Right renal cortex interstitium (tissue), 3 donors: Measurements from ENCODE around the gene SIX2. TPM values are rescaled to one million over a fixed set of nuclear protein-coding genes. Genes with fewer than 3 reads are reported as not detected.

ENCODE experiments used
- DNase-seq, 3 donors: peaks; one replicate each; pipeline ENCODE4 v3.0.0-alpha.2; 2013; ENCODE audit warnings: low read depth in 3 of 3, low spot score in 2 of 3
- polyA plus RNA-seq, 3 donors: library from polyadenylated mRNA; unstranded; fragments of 120-200 nt; gene quantifications; one replicate each; pipeline ENCODE4 v1.2.1, GENCODE V29; 2013; ENCODE audit not compliant: insufficient read length in 3 of 3

The SIX2 gene
- polyA plus RNA-seq, 3 donors = 19.9 to 25.3 (median 21.6) TPM

DNA sequence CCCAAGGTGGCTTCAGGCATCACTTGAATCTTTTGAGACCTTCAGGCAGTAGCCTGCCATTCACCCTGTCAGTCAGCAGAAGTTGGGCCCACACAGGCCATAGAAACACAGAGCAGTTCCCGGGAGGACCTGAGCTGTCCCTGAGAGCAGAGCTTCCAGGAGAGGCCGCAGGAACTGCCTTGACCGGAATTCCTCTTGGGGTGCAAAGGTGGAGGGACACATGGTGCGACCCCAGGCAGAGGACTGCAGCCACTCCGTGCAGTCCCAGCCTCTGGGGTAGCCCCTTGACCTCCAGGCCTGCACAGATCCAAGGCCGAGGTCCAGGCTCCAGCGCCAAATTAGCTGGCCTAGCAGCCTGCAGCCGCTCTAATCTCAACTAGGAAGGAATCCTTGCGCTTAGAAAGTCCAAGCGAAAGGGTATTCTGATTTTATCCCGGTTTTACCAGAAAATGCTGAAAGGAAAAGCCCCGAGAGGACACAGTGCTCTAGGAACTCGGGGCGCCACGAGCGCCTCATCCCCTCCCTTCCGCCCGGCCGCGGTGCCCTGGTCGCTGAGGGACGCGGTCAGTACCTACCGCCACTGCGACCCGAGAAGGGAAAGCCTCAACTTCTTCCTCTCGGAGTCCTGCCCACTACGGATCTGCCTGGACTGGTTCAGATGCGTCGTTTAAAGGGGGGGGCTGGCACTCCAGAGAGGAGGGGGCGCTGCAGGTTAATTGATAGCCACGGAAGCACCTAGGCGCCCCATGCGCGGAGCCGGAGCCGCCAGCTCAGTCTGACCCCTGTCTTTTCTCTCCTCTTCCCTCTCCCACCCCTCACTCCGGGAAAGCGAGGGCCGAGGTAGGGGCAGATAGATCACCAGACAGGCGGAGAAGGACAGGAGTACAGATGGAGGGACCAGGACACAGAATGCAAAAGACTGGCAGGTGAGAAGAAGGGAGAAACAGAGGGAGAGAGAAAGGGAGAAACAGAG lies 5.4 kb downstream of the SIX2 start:
- DNase-seq = no peak

DNA sequence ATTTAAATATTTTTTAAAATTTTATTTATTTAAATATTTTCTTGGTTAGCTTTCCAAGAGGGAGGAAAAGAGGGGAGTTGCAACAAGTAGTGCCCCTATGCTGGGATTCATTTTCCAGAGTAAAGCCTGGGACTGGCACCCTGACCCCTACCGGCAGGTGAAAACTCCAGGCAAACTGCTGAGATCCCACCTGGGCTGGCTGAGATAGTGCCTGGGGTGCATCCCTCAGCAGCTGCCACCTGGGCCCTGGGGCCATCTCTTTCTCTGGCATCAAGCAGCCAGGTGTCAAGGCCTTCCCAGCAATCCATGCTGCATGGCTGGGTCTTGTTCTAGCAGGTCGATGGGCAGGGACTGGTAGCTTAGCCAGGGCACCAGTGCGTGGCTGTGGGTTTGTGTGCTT lies 6.6 kb downstream of the SIX2 start:
- DNase-seq = no peak

DNA sequence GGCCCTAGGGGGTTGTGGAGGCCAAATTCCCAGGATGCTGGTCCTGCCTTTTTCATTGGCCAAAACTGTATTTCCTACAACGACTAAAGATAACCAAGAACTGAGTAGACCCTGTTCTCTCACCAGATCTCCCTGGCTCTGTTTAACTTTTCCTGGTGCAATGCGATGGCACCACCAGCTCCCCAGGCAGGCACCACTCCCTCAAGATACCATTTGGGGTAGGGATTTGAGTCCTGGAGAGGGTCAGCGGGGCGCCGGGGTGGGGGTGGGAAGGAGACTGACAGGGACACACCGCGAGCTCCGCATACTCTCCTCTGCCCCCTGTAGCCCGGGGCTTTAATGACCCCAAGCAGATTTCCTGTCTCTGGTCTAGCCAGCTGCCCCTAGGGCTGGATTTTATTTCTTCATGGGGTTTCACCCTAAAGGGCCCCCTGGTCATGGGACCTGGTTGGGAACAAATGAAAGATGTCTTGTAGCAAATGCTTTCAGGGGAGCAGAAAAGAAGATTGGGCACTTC lies 7.3 kb downstream of the SIX2 start:
- DNase-seq = no peak

DNA sequence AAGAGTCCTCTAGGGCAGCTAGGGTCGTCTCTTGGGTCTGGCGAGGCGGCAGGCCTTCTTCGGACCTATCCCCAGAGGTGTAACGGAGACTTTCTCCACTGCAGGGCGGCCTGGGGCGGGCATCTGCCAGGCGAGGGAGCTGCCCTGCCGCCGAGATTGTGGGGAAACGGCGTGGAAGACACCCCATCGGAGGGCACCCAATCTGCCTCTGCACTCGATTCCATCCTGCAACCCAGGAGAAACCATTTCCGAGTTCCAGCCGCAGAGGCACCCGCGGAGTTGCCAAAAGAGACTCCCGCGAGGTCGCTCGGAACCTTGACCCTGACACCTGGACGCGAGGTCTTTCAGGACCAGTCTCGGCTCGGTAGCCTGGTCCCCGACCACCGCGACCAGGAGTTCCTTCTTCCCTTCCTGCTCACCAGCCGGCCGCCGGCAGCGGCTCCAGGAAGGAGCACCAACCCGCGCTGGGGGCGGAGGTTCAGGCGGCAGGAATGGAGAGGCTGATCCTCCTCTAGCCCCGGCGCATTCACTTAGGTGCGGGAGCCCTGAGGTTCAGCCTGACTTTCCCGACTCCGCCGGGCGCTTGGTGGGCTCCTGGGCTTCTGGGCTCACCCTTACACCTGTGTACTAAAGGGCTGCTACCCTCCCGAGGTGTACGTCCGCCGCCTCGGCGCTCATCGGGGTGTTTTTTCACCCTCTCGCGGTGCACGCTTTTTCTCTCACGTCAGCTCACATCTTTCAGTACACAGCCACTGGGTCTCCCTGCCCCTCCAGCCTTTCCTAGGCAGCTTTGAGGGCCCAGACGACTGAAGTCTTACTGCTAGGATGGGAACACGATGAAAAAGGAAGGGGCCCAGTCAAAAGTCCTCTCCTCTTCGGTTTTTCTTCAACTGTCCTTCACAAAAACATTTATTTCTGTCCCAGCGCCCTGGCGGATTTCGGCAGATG lies 8.1 kb downstream of the SIX2 start:
- no peak for DNase-seq

DNA sequence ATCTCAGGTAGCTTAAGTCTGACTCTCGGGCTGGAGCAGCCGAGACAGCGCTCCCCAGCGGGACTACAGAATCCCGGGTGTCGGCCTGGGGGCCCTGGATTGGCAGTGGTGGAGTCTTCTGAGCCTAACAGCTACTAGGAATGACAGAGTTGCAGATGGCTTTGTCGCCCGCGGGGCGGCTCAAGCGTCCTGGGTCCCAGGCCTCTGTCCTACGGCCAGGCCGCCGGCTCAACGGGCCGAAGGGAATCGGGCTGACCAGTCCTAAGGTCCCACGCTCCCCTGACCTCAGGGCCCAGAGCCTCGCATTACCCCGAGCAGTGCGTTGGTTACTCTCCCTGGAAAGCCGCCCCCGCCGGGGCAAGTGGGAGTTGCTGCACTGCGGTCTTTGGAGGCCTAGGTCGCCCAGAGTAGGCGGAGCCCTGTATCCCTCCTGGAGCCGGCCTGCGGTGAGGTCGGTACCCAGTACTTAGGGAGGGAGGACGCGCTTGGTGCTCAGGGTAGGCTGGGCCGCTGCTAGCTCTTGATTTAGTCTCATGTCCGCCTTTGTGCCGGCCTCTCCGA lies 8.8 kb downstream of the SIX2 start:
- no peak for DNase-seq

DNA sequence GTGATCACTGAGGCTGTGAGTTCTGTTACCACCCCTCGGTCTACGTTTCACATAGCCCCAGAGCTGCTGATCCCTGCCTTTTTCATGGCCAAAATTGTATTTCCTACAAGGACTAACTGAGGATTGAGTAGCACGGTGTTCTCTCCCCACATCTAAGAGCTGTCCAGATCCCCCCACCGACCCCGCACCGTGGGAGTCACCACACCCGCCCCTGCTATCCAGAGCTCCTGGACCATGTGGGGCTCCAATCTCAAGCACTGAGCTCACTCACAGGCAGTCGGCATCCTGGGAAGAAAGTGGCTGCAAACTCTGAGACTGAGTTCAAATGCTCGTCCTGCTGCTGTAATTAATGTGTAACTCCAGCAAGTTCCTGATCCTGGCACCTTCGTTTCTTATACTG lies 9.7 kb downstream of the SIX2 start:
- DNase-seq = no peak

DNA sequence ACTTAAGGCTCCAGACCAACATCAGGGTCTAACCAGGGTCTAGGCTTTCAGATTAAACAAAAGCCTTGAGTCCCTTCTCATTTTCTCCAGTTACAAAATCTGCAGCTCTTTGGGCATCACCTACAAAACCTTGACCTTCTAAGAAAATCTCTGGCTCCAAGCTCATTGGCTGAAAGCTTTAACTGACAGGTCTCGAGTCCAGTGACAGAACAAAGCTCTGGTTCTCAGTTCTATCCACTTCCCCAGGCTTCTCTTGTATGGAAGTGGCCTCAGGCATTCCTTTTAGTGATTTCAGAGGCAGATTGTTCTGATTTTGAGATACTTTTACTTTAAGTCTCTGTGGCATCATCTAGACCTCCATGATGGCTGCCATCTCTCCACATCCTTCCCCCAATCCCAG lies 11.3 kb downstream of the SIX2 start:
- no peak for DNase-seq

DNA sequence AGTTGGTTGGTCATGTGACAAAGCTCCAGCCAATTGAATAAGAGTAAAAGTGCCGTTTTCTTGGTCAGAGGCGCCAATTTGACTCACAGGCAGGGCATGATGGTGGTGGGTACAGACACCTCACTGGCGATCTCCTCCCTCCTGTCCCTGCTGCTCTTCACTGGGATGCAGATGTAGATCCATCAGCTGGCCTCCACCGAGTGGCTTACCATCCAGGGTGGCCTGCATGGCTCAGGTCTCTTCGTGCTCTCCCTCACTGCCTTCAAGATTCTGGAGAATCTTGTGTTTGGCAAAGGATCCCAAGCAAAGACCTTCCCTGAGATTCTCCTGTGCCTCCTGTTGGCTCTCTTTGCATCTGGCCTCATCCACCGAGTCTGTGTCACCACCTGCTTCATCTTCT lies 12.9 kb downstream of the SIX2 start:
- no peak for DNase-seq

DNA sequence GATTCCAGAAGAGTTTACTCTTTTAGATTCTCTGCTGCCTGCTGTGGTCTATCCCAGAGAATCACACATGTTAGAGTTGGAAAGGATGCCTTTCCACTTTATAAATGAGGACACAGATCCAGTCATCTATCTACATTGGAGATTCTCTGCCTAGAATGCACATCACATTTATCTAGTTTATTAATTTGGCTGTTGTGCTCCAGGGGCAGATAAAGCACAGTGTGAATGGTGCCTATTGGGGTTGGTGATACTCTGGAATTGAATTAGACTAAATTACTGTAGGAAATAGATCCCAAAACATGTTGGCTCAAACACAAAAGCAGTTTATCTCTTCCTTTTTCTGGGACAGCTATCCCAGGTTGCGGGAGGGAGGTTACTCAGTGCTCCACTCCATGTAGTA lies 14.9 kb downstream of the SIX2 start:
- no peak for DNase-seq

DNA sequence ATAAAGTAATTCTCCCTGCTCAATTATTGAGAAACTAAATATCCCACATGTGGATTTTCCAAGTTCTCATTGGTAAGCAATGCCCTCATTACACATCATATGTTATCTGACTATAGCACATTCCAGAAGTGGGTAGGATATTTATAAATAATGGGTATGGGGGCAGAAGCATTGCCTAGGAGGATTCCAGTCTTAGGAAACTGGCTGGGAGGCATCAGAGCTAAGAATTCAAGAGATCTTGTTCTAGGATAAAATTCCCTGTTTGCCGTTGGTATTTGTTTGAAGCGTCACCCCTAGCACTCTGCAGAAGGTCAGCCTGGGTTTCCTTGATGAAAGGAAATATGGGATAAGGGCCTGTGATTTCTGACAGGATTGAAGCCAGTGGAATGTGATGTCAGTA lies 20.1 kb downstream of the SIX2 start:
- DNase-seq = no peak

DNA sequence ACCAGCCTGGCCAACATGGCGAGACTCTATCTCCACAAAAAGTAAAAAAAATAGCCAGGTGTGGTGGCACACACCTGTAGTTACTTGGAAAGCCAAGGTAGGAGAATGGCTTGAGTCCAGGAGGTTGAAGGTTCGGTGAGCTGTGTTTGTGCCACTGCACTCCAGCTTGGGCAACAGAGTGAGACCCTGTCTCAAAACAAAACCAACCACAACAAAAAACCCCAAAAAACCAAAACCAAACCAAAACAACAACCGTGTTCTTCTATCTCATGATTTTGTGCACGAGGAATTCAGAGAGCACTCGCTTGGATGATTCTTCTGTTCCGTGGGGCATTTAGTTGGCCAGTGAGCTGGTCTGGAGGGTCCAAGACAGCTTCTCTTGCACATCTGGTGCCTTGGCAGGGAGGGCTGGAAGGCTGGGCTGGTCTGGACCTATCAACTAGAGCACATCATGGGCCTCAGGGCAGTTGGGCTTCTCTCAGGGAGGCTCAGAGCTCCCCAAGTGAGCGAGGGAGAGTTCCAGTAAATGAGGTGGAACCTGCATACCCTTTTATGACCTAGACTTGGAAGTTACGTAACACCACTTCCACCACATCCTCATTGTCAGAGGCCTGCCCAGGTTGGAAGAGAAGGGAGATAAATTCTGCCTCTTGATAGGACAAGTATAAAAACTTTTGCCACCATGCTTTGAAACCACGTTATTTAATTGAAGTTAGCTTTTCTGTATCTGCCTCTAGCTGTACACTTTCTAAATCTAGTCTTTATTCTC lies 25.2 kb downstream of the SIX2 start:
- DNase-seq = no peak

DNA sequence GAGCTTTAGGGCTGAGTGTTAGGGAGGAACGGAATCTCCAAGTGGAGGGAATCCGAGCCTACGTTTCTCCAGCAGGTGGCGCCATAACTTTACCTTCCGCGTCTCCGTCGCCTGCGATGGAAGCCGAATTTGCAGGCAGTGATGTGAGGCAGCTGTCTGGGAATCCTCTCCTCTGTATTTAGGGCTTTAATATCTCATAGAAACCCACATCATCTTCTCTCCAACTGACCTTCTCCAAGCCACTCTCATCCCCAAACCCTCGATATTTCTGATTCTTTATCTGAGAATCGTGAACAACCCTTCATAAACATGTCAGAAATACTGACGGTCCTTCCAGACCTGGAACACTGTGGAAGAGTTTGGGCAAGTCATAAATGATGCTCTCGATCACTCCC lies 27.5 kb downstream of the SIX2 start:
- peak; percentile 75 to 81 (median 76) for DNase-seq

DNA sequence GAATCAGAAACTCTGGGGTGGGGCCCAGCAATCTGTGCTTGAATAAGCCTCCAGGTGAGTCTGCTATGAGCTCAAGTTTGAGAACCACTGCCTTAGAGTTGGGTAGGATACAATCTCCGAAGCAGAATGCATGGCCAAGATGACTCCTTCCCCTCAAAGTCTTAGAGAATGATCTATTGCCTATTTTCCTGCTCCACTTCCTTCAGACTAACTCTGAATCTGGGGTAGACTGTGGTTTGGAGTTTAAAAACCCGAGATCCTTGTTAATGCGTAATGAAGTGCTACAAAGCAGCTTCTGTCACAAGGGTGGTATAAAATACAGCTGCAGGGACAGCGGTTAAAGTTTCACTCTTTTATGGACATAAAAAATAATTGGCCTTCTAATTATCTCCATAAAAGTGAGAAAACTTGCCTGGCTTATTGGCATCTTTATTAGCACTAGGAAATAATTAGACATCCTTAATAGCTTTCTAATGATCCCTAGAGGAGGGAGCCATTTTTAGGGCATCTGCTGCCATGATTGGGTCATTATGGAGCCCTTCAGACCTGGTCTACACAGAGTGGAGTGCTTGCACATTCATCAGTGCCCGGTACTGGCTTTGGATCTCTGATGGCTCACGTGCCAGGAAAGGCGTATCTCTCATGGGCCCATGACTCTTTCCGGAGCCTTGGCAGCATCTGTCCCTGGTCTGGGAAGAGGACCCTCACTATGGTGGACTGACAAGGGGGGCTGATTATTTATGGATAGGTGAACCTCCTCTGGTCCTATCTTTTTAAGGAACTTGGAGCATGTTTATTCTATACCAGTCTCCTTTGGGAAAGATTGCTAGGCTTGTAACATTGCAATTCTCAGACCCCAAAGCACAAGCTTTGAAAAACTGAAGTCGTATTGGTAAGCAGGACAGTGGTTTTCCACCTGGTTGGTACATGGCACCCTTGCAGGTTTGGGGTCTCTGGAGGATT lies 28.2 kb downstream of the SIX2 start:
- no peak for DNase-seq

DNA sequence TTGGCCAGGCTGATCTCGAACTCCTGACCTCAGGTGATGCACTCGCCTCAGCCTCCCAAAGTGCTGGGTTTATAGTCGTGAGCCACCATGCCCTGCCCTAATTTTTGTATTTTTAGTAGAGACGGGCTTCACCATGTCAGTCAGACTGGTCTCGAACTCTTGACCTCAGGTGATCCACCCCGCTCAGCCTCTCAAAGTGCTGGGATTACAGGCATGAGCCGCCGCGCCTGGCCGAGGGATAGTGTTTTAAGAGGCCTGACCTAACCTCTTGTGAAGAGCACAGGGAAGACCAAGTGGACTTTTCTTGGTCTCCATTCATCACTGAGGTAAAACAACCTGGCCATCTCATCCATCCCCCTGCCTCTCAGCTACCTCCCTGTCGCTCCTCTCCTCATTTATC lies 29.7 kb downstream of the SIX2 start:
- no peak for DNase-seq

DNA sequence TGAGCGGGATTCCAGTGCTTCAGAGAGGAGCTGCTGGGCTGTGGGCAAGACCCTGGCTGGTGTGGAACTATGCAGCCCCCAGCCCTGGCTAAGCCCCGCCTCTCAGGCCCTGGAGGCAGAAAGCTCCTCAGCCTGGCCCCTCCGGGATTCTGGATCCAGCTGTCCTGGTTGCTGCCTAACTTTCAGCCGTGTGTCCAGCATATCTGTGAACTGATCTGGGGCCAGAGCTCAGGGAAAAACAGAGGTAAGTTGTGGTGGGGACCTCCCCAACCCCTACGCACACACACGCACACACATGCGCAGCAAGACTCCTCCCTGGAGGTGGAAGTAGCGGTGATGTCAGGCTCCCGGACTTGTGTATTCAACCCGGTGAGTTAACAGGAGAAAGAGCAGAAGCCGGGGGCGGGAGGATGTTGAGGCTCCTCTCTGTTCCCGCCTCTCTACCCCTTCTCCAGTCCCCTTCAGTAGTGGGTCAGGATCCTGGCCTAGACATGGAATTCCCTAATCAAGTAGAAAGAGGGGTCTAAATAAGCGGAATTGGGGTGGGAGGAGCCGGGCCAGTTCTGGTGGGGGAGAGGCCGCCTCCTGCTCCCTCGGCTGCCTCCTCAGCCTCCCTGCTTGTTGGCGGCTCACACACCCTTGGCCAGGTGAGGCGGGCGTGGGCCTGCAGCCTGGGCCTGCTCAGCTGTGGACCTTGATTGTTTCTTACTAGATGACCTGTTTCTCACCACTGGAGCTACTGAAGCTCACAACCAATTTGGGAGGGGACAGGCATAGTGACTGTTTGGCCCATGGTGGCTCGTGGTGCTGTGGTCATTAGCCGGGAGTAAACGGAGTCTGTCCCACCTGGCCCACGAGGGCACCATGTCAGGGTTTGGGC lies 33.4 kb downstream of the SIX2 start:
- no peak for DNase-seq

DNA sequence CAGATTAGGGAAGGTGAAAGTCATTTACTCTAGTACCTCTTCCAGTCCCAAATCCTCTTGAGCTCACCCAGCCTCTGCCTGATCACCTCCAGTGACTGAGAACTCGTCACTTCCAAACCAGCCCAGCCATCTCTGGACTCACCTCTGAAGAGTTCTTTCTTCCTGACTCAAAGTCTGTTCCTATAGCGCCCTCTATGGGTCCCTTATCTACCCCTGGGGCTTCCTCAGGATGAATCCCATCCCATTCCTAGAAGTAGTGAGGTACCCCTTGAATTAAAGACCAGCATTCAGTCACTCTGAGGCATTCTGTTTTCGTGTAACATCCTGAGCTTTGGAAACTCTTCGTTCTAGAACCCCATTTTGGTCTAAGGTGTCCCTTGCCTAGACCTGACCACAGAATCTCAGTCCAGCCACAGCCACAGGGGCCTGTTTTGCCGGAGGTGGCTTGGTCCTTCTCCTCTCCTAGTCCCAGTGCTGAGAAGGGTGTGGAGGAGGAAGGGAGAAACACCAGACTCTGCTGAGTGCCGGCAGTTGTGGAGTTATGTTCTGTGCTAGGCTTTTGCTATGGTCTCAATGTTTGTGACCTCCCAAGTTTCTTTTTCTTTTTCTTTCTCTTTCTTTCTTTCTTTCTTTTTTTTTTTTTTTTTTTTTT lies 35.1 kb downstream of the SIX2 start:
- DNase-seq = no peak

DNA sequence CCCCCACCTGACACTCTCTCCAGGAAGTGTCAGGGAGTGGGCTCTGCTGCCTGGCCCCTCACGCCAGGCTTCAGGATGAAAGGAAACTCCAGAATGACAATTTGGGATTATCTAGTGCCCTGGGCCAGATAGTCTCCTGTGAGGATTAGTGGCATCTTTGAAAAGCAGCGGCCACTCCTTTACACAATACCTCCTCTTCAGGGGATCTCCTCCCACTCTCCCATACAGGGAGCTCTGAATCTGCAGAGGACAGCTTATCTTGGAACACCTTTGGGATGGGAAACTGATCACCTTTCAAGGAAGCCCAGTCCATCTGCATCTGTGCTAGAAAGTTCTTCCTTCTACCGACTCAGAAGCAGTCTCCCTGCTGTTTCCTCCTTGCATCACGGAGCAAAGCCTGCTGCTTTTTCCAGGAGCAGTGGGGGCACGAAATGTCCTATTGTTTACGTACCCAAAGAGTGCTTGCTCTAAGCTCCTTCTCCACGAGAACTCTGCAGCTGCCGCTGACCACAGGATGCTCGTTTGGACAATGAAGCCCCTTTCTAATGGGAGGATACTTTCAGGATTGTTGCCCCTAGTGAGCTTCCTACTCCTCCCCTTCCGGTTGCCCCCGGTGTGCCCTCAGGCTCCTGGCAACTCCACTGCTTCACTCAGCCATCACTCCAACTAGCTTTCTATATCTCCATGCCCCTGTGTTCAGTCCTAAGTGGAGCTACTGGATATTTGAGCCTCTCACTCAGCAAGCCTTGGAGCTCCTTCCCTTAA lies 36.3 kb downstream of the SIX2 start:
- no peak for DNase-seq
